CD8-positive, alpha-beta memory T cell (primary cell): ENCODE data around the gene PROK2. TPM values are rescaled to one million over a fixed set of nuclear protein-coding genes. Genes with fewer than 3 reads are reported as not detected.
A peak's percentile ranks its signal among the peaks of the same experiment; 100 is the strongest.

Experiments
- CTCF ChIA-PET: fragments of 350-600 bp; sonication (Branson Sonifier 250); formaldehyde crosslinking; loops from one replicate; lab custom pipeline; 2021; ENCODE audit warnings: antibody characterized with exemption; lab: Charles Lee
- POLR2A ChIA-PET: fragments of 350-600 bp; sonication (Branson Sonifier 250); formaldehyde crosslinking; loops from one replicate; lab custom pipeline; 2021; ENCODE audit warnings: antibody characterized with exemption; lab: Charles Lee
- DNase-seq, 5 donors: peaks; one replicate each; pipeline versions ENCODE4 v3.0.0 to v3.0.0-alpha.2; 2020 to 2022; ENCODE audit warnings: mixed read lengths in 1 of 5
- H3K27ac ChIP-seq: one replicate; pipeline ENCODE4 v1.7.0; 2013; ENCODE audit warnings: low read depth, mild to moderate bottlenecking, low read length, moderate library complexity
- H3K27me3 ChIP-seq: 2 replicates; pipeline ENCODE4 v1.7.0; 2013; ENCODE audit warnings: low read length, mild to moderate bottlenecking; ENCODE audit not compliant: insufficient read depth, poor library complexity, severe bottlenecking
- H3K36me3 ChIP-seq: 2 replicates; pipeline ENCODE4 v1.7.0; 2013; ENCODE audit warnings: mild to moderate bottlenecking, low read length, moderate library complexity; ENCODE audit not compliant: insufficient read depth
- H3K4me1 ChIP-seq: 2 replicates; pipeline ENCODE4 v1.7.0; 2013; ENCODE audit warnings: mild to moderate bottlenecking, low read length, moderate library complexity; ENCODE audit not compliant: insufficient read depth
- H3K4me3 ChIP-seq: 2 replicates; pipeline ENCODE4 v1.7.0; 2013; ENCODE audit warnings: mild to moderate bottlenecking, low read length
- H3K9me3 ChIP-seq: 2 replicates; pipeline ENCODE4 v1.7.0; 2013; ENCODE audit warnings: mild to moderate bottlenecking, low read length
- H3K27ac Mint-ChIP-seq, 8 donors: one replicate each; pipeline ENCODE4 v1.8.0; 2020 to 2021; ENCODE audit warnings: mixed read lengths in 8 of 8, mild to moderate bottlenecking in 6 of 8, inconsistent platforms in 3 of 8, moderate library complexity in 3 of 8
- H3K27me3 Mint-ChIP-seq, 2 donors: one replicate each; pipeline ENCODE4 v1.8.0; 2020 to 2021; ENCODE audit warnings: mixed read lengths in 2 of 2, mild to moderate bottlenecking in 1 of 2, moderate library complexity in 1 of 2
- H3K36me3 Mint-ChIP-seq, 3 donors: one replicate each; pipeline ENCODE4 v1.8.0; 2020 to 2021; ENCODE audit warnings: mixed read lengths in 3 of 3, inconsistent platforms in 1 of 3, mild to moderate bottlenecking in 1 of 3
- H3K4me1 Mint-ChIP-seq, 3 donors: one replicate each; pipeline ENCODE4 v1.8.0; 2020 to 2021; ENCODE audit warnings: mixed read lengths in 3 of 3, inconsistent platforms in 1 of 3, mild to moderate bottlenecking in 1 of 3
- H3K4me3 Mint-ChIP-seq, 7 donors: one replicate each; pipeline ENCODE4 v1.8.0; 2020 to 2021; ENCODE audit warnings: mixed read lengths in 7 of 7, mild to moderate bottlenecking in 6 of 7, moderate library complexity in 4 of 7, inconsistent platforms in 2 of 7
- H3K9me3 Mint-ChIP-seq, 5 donors: one replicate each; pipeline ENCODE4 v1.8.0; 2020 to 2022; ENCODE audit warnings: mixed read lengths in 5 of 5, mild to moderate bottlenecking in 3 of 5, moderate library complexity in 2 of 5, inconsistent platforms in 1 of 5
- polyA plus RNA-seq: library from polyadenylated mRNA; unstranded; fragments of 300-500 nt; fragmentation: Illumina TruSeq; gene quantifications from one replicate; pipeline ENCODE4 v1.2.3, GENCODE V29; 2021
- total RNA-seq, 2 experiments: library from RNA; stranded (reverse); gene quantifications; one replicate each; pipeline ENCODE4 v1.2.3, GENCODE V29; 2021

The PROK2 gene
- total and polyA plus RNA-seq, 3 experiments from 2014 or later = 0.28 to 1.4 (median 0.33) TPM

DNA sequence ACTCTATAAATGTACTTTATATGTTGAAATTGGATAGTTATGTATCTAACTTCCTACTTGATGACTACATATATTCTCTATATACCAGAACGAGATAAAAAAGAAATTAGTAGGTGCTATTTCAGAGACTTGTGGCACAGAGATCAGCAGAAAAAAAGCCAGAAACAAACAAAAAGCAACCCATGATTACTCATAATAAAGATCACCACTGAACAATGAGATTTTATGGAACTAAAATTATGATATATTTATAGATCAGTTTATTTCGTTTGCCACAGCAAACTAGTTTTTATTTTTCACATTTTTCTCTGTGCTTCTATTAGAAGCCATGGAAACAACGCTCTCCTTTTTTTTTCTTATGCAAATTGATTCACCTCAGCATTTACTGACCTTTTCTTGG lies 15.1 kb upstream of the PROK2 start:
- Histone ChIP-seq H3K27me3 (no peaks in the 10 kb centered on the region), H3K9me3 (no peaks in the 10 kb centered on the region), H3K4me1 (no peaks in the 10 kb centered on the region), H3K36me3 (no peaks in the 10 kb centered on the region), H3K4me3 (no peak overlapping the region), H3K27ac (no peak overlapping the region)
- Mint-ChIP-seq H3K9me3 (no peaks in the 10 kb centered on the region), H3K36me3 (no peaks in the 10 kb centered on the region), H3K4me3 (no peak overlapping the region), H3K27me3 (peaks cover 13 to 36% of the 10 kb centered on the region in 2 donors), H3K4me1 (peaks cover 4 to 7% (median 4%) of the 10 kb centered on the region in 3 donors), H3K27ac (peak overlapping the region in 1 of 8 donors; percentile 66)
- ChIA-PET CTCF (interaction anchor here (0.7 kb wide), 1 partner anchor 79 kb away, joined by 3 read pairs; no protein-coding TSS in a partner anchor), POLR2A (no interaction called here)
- no peak for DNase-seq

- POLR2A ChIA-PET = no interaction called here
- H3K9me3 Mint-ChIP-seq = no peaks in the 10 kb centered on the region
- H3K36me3 Mint-ChIP-seq = no peaks in the 10 kb centered on the region
- CTCF ChIA-PET = no interaction called here
- Histone ChIP-seq H3K9me3 (no peaks in the 10 kb centered on the region), H3K4me3 (no peak overlapping the region), H3K27me3 (no peaks in the 10 kb centered on the region), H3K36me3 (no peaks in the 10 kb centered on the region), H3K4me1 (no peaks in the 10 kb centered on the region), H3K27ac (no peak overlapping the region)
- DNase-seq = no peak
- no peak overlapping the region for H3K27ac Mint-ChIP-seq
- no peak overlapping the region for H3K4me3 Mint-ChIP-seq
- H3K27me3 Mint-ChIP-seq = peaks cover 10 to 27% of the 10 kb centered on the region in 2 donors
- H3K4me1 Mint-ChIP-seq = peaks cover 4 to 7% (median 4%) of the 10 kb centered on the region in 3 donors
These were observed 12.5 kb upstream of the PROK2 start for GRCh38 chr3:71797455-71797854.

- no peaks in the 10 kb centered on the region for H3K9me3 Mint-ChIP-seq
- Histone ChIP-seq H3K4me3 (no peak overlapping the region), H3K36me3 (no peaks in the 10 kb centered on the region), H3K27ac (no peak overlapping the region), H3K9me3 (no peaks in the 10 kb centered on the region), H3K4me1 (no peaks in the 10 kb centered on the region), H3K27me3 (no peaks in the 10 kb centered on the region)
- peak overlapping the region in 1 of 8 donors; percentile 0 for H3K27ac Mint-ChIP-seq
- peaks cover 4 to 7% (median 4%) of the 10 kb centered on the region in 3 donors for H3K4me1 Mint-ChIP-seq
- no peak overlapping the region for H3K4me3 Mint-ChIP-seq
- H3K36me3 Mint-ChIP-seq = no peaks in the 10 kb centered on the region
- H3K27me3 Mint-ChIP-seq = peaks cover 4 to 18% of the 10 kb centered on the region in 2 donors
- no peak for DNase-seq
- ChIA-PET CTCF (no interaction called here), POLR2A (no interaction called here)
These were observed 11.3 kb upstream of the PROK2 start for GRCh38 chr3:71796290-71796689.

- no peak overlapping the region for H3K4me3 ChIP-seq
- H3K27ac ChIP-seq = no peak overlapping the region
- H3K27ac Mint-ChIP-seq = no peak overlapping the region
- H3K36me3 ChIP-seq = no peaks in the 10 kb centered on the region
- peaks cover 4 to 7% (median 4%) of the 10 kb centered on the region in 3 donors for H3K4me1 Mint-ChIP-seq
- no peaks in the 10 kb centered on the region for H3K36me3 Mint-ChIP-seq
- ChIA-PET CTCF (no interaction called here), POLR2A (no interaction called here)
- DNase-seq = no peak
- H3K4me1 ChIP-seq = no peaks in the 10 kb centered on the region
- H3K4me3 Mint-ChIP-seq = no peak overlapping the region
- H3K27me3 Mint-ChIP-seq = peaks cover 0 to 4% of the 10 kb centered on the region in 2 donors
- no peaks in the 10 kb centered on the region for H3K9me3 Mint-ChIP-seq
- no peaks in the 10 kb centered on the region for H3K9me3 ChIP-seq
- no peaks in the 10 kb centered on the region for H3K27me3 ChIP-seq
These were observed 6.7 kb upstream of the PROK2 start for GRCh38 chr3:71791634-71792033.

DNA sequence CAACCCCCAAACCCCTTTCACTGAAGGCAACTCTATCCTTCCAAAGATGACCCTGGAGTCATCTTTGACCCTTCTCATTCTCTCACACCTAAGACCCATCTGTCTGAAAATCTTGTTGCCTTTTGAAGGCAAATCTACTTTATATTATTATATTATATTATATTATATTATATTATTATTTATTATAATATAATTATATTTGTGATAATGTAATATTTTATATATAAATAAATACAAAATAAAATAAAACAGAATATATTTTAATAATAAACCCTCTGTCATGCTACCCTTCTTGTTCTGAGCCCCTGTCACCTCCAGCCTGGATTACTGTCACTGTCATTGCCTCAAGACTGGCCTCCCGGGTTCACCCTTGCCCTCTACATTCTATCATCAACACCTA lies 5.0 kb upstream of the PROK2 start:
- H3K36me3 ChIP-seq = no peaks in the 10 kb centered on the region
- POLR2A ChIA-PET = no interaction called here
- H3K9me3 Mint-ChIP-seq = no peaks in the 10 kb centered on the region
- H3K4me1 ChIP-seq = no peaks in the 10 kb centered on the region
- H3K4me3 ChIP-seq = no peak overlapping the region
- H3K27ac Mint-ChIP-seq = peak overlapping the region in 1 of 8 donors; percentile 87
- H3K27me3 Mint-ChIP-seq = peaks cover 6 to 17% of the 10 kb centered on the region in 2 donors
- peaks cover 0 to 11% (median 8%) of the 10 kb centered on the region in 3 donors for H3K4me1 Mint-ChIP-seq
- no peaks in the 10 kb centered on the region for H3K9me3 ChIP-seq
- no peaks in the 10 kb centered on the region for H3K36me3 Mint-ChIP-seq
- peaks cover 6% of the 10 kb centered on the region for H3K27me3 ChIP-seq
- H3K27ac ChIP-seq = no peak overlapping the region
- CTCF ChIA-PET = no interaction called here
- H3K4me3 Mint-ChIP-seq = no peak overlapping the region
- no peak for DNase-seq

GRCh38 chr3:71787851-71788405 lies 3.0 kb upstream of the PROK2 start:
- H3K36me3 Mint-ChIP-seq = no peaks in the 10 kb centered on the region
- DNase-seq = no peak
- peaks cover 15 to 20% (median 18%) of the 10 kb centered on the region in 3 donors for H3K4me1 Mint-ChIP-seq
- Histone ChIP-seq H3K9me3 (no peaks in the 10 kb centered on the region), H3K36me3 (no peaks in the 10 kb centered on the region), H3K4me3 (no peak overlapping the region), H3K4me1 (peaks cover 8% of the 10 kb centered on the region), H3K27me3 (peaks cover 24% of the 10 kb centered on the region), H3K27ac (no peak overlapping the region)
- H3K9me3 Mint-ChIP-seq = no peaks in the 10 kb centered on the region
- no peak overlapping the region for H3K27ac Mint-ChIP-seq
- peaks cover 24 to 34% of the 10 kb centered on the region in 2 donors for H3K27me3 Mint-ChIP-seq
- no peak overlapping the region for H3K4me3 Mint-ChIP-seq
- POLR2A ChIA-PET = no interaction called here
- CTCF ChIA-PET = interaction anchor here (1.4 kb wide), 1 partner anchor 10 kb away, joined by 3 read pairs; no protein-coding TSS in a partner anchor

- no peak overlapping the region for H3K4me3 ChIP-seq
- CTCF ChIA-PET = no interaction called here
- H3K4me3 Mint-ChIP-seq = peak overlapping the region in 1 of 7 donors; percentile 19
- peaks cover 35% of the 10 kb centered on the region for H3K27me3 ChIP-seq
- no peak for DNase-seq
- H3K9me3 ChIP-seq = no peaks in the 10 kb centered on the region
- no peak overlapping the region for H3K27ac Mint-ChIP-seq
- H3K9me3 Mint-ChIP-seq = no peaks in the 10 kb centered on the region
- H3K27me3 Mint-ChIP-seq = peaks cover 35 to 48% of the 10 kb centered on the region in 2 donors
- H3K4me1 ChIP-seq = peaks cover 8% of the 10 kb centered on the region
- no peaks in the 10 kb centered on the region for H3K36me3 Mint-ChIP-seq
- H3K27ac ChIP-seq = no peak overlapping the region
- POLR2A ChIA-PET = interaction anchor here (0.7 kb wide), 1 partner anchor 16 kb away, joined by 4 read pairs; no protein-coding TSS in a partner anchor
- H3K36me3 ChIP-seq = no peaks in the 10 kb centered on the region
- H3K4me1 Mint-ChIP-seq = peaks cover 15 to 20% (median 18%) of the 10 kb centered on the region in 3 donors
These were observed 1.6 kb upstream of the PROK2 start for GRCh38 chr3:71786551-71786950.

- Mint-ChIP-seq H3K27me3 (peaks cover 38 to 51% of the 10 kb centered on the region in 2 donors), H3K27ac (no peak overlapping the region), H3K4me3 (peak overlapping the region in 5 of 7 donors; percentile 58 to 80 (median 72)), H3K36me3 (no peaks in the 10 kb centered on the region), H3K9me3 (no peaks in the 10 kb centered on the region), H3K4me1 (peaks cover 15 to 20% (median 18%) of the 10 kb centered on the region in 3 donors)
- no peak overlapping the region for H3K4me3 ChIP-seq
- ChIA-PET CTCF (interaction anchor here (0.9 kb wide), 1 partner anchor 56 kb away, joined by 3 read pairs; no protein-coding TSS in a partner anchor), POLR2A (no interaction called here)
- DNase-seq = no peak
- no peak overlapping the region for H3K27ac ChIP-seq
- no peaks in the 10 kb centered on the region for H3K36me3 ChIP-seq
- H3K27me3 ChIP-seq = peaks cover 39% of the 10 kb centered on the region
- H3K9me3 ChIP-seq = no peaks in the 10 kb centered on the region
- peaks cover 8% of the 10 kb centered on the region for H3K4me1 ChIP-seq
These were observed 1.2 kb upstream of the PROK2 start for GRCh38 chr3:71786217-71786549.
